HG03439 (cell line): ENCODE measurements around the gene P2RX7.
A peak's percentile ranks its signal among the peaks of the same experiment; 100 is the strongest.
"Not testable (repeated sequence)": the region's sequence is repeated elsewhere in the genome, so short reads cannot be mapped to it uniquely, and the experiment has no call there.

Source experiments
- ATAC-seq: cut with Tn5 transposase; IDR thresholded peaks from one replicate; pipeline ENCODE4 v1.9.1; 2021; ENCODE audit warnings: mild to moderate bottlenecking, moderate library complexity; ENCODE audit not compliant: unreplicated experiment

The P2RX7 gene

GRCh38 chr12:121226871-121227270 lies 94.2 kb downstream of the P2RX7 start:
- not testable (repeated sequence) for ATAC-seq

- ATAC-seq = peak; percentile 57
These were observed 94.6 kb downstream of the P2RX7 start for GRCh38 chr12:121227294-121227693.

- ATAC-seq = no peak
These were observed 96.4 kb downstream of the P2RX7 start for GRCh38 chr12:121228919-121229665.

- ATAC-seq = not testable (repeated sequence)
These were observed 97.3 kb downstream of the P2RX7 start for GRCh38 chr12:121229826-121230537.

- no peak for ATAC-seq
These were observed 97.8 kb downstream of the P2RX7 start for GRCh38 chr12:121230538-121230907.

- ATAC-seq = no peak
These were observed 99.5 kb downstream of the P2RX7 start for GRCh38 chr12:121232163-121232562.

GRCh38 chr12:121232977-121233627 lies 100.4 kb downstream of the P2RX7 start:
- no peak for ATAC-seq

GRCh38 chr12:121233628-121234020 lies 100.9 kb downstream of the P2RX7 start:
- ATAC-seq = no peak

GRCh38 chr12:121236776-121237175 lies 104.1 kb downstream of the P2RX7 start:
- no peak for ATAC-seq

GRCh38 chr12:121237415-121237814 lies 104.7 kb downstream of the P2RX7 start:
- ATAC-seq = no peak
